Skin epidermis (tissue), 12 donors: Measurements from ENCODE around the gene MICAL1.
"Not testable (repeated sequence)": the region's sequence is repeated elsewhere in the genome, so short reads cannot be mapped to it uniquely, and the experiment has no call there.

Experiments used
- H3K27ac ChIP-seq, 21 experiments: fragments of 200-600 bp; sonication (generic) in 11 of 21; one replicate each; pipeline ENCODE4 v1.5.0; 2020; ENCODE audit warnings: mild to moderate bottlenecking in 3 of 21, inconsistent platforms in 2 of 21, moderate library complexity in 2 of 21
- H3K4me3 ChIP-seq, 7 experiments: fragments of 200-600 bp; sonication (generic) in 2 of 7; one replicate each; pipeline ENCODE4 v1.5.0; 2020; ENCODE audit warnings: inconsistent platforms in 2 of 7, mild to moderate bottlenecking in 2 of 7, moderate library complexity in 1 of 7

MICAL1 gene

GRCh38 chr6:109478841-109479624 lies 23.5 kb upstream of the MICAL1 start:
- H3K4me3 ChIP-seq: peak overlapping the region in 2 of 7 experiments; percentile 0 to 11

GRCh38 chr6:109478222-109478805 lies 22.7 kb upstream of the MICAL1 start:
- peak overlapping the region in 15 of 21 experiments; percentile 3 to 80 (median 56) for H3K27ac ChIP-seq
- peak overlapping the region in 2 of 7 experiments; percentile 0 to 11 for H3K4me3 ChIP-seq

More at GRCh38 chr6:109478841-109479624, 23.5 kb upstream of the MICAL1 start:
- H3K27ac ChIP-seq: peak overlapping the region in 6 of 21 experiments; percentile 11 to 80 (median 40)

- H3K4me3 ChIP-seq: peak overlapping the region in 1 of 7 experiments; percentile 0
- H3K27ac ChIP-seq: peak overlapping the region in 16 of 21 experiments; percentile 3 to 80 (median 56)
Observed at GRCh38 chr6:109477725-109478124, 22.2 kb upstream of the MICAL1 start.

- Histone ChIP-seq H3K4me3 (no peak overlapping the region), H3K27ac (peak overlapping the region in 11 of 21 experiments; percentile 10 to 70 (median 56))
Observed at GRCh38 chr6:109477184-109477583, 21.6 kb upstream of the MICAL1 start.

- H3K27ac ChIP-seq: no peak overlapping the region
Observed at GRCh38 chr6:109475625-109476024, 20.1 kb upstream of the MICAL1 start.

GRCh38 chr6:109474995-109475394 lies 19.4 kb upstream of the MICAL1 start:
- H3K27ac ChIP-seq: no peak overlapping the region
- no peak overlapping the region for H3K4me3 ChIP-seq

More at GRCh38 chr6:109475625-109476024, 20.1 kb upstream of the MICAL1 start:
- H3K4me3 ChIP-seq: no peak overlapping the region

GRCh38 chr6:109473120-109473519 lies 17.5 kb upstream of the MICAL1 start:
- no peak overlapping the region for H3K27ac ChIP-seq
- no peak overlapping the region for H3K4me3 ChIP-seq

- no peak overlapping the region for H3K27ac ChIP-seq
- H3K4me3 ChIP-seq: no peak overlapping the region
Observed at GRCh38 chr6:109472132-109472995, 16.8 kb upstream of the MICAL1 start.

- no peak overlapping the region for H3K4me3 ChIP-seq
- H3K27ac ChIP-seq: no peak overlapping the region
Observed at GRCh38 chr6:109471105-109471810, 15.7 kb upstream of the MICAL1 start.

GRCh38 chr6:109469591-109470189 lies 14.1 kb upstream of the MICAL1 start:
- H3K27ac ChIP-seq: no peak overlapping the region
- H3K4me3 ChIP-seq: no peak overlapping the region

GRCh38 chr6:109467696-109468095 lies 12.1 kb upstream of the MICAL1 start:
- no peak overlapping the region for H3K4me3 ChIP-seq
- no peak overlapping the region for H3K27ac ChIP-seq

- Histone ChIP-seq H3K27ac (no peak overlapping the region), H3K4me3 (no peak overlapping the region)
Observed at GRCh38 chr6:109466212-109466923, 10.8 kb upstream of the MICAL1 start.

- no peak overlapping the region for H3K4me3 ChIP-seq
- no peak overlapping the region for H3K27ac ChIP-seq
Observed at GRCh38 chr6:109465772-109466171, 10.2 kb upstream of the MICAL1 start.

GRCh38 chr6:109461733-109462526 lies 6.4 kb upstream of the MICAL1 start:
- H3K27ac ChIP-seq: peak overlapping the region in 5 of 21 experiments; percentile 38 to 60 (median 45)
- no peak overlapping the region for H3K4me3 ChIP-seq

- H3K4me3 ChIP-seq: not testable (repeated sequence)
- H3K27ac ChIP-seq: peak overlapping the region in 3 of 21 experiments; percentile 38 to 98 (median 40)
Observed at GRCh38 chr6:109461205-109461604, 5.6 kb upstream of the MICAL1 start.

- Histone ChIP-seq H3K27ac (peak overlapping the region in 4 of 21 experiments; percentile 6 to 98 (median 32)), H3K4me3 (no peak overlapping the region)
Observed at GRCh38 chr6:109460161-109460829, 4.7 kb upstream of the MICAL1 start.
